DND-41 (cell line): ENCODE measurements around the gene CIITA.

Experiments
- ATAC-seq: fragments of 200-7000 bp; cut with Tn5 transposase; 3 replicates; pipeline ENCODE4 v1.9.1; 2021; ENCODE audit warnings: low read depth; ENCODE audit not compliant: insufficient read depth
- DNase-seq: peaks from one replicate; pipeline ENCODE4 v3.0.0-alpha.2; 2020
- H2AFZ ChIP-seq: 2 replicates; pipeline ENCODE4 v1.6.0; 2012; ENCODE audit warnings: low read depth, low read length
- H3K27ac ChIP-seq: 2 replicates; pipeline ENCODE4 v1.5.1; 2012; ENCODE audit warnings: low read length, inconsistent platforms
- H3K27me3 ChIP-seq: fragments of 200-600 bp; sonication (generic); 2 replicates; pipeline ENCODE4 v1.6.0; 2012; ENCODE audit warnings: low read length, mild to moderate bottlenecking, inconsistent platforms; ENCODE audit not compliant: insufficient read depth, poor library complexity
- H3K36me3 ChIP-seq: 2 replicates; pipeline ENCODE4 v1.5.1; 2012; ENCODE audit warnings: low read length, inconsistent platforms; ENCODE audit not compliant: insufficient read depth
- H3K4me1 ChIP-seq: 2 replicates; pipeline ENCODE4 v1.5.1; 2012; ENCODE audit warnings: mild to moderate bottlenecking, low read length; ENCODE audit not compliant: insufficient read depth
- H3K4me2 ChIP-seq: 2 replicates; pipeline ENCODE4 v1.6.0; 2012; ENCODE audit warnings: mild to moderate bottlenecking, moderate library complexity, low read length, inconsistent platforms; ENCODE audit not compliant: insufficient read depth
- H3K4me3 ChIP-seq, 2 experiments: fragments of 200-600 bp in 1 of 2; shearing (Covaris generic) in 1 of 2; 2 replicates each; pipeline ENCODE4 v1.5.1; 2012 to 2016; ENCODE audit warnings: inconsistent platforms in 2 of 2, low read length in 2 of 2, mild to moderate bottlenecking in 2 of 2, low read depth in 1 of 2, moderate library complexity in 1 of 2
- H3K79me2 ChIP-seq: 2 replicates; pipeline ENCODE4 v1.6.0; 2012; ENCODE audit warnings: low read length, inconsistent platforms; ENCODE audit not compliant: insufficient read depth
- H3K9ac ChIP-seq: 2 replicates; pipeline ENCODE4 v1.6.0; 2012; ENCODE audit warnings: low read depth, mild to moderate bottlenecking, inconsistent platforms, low read length, moderate library complexity
- H3K9me3 ChIP-seq: 2 replicates; pipeline ENCODE4 v1.5.1; 2012; ENCODE audit warnings: low read length, moderate library complexity, mild to moderate bottlenecking, inconsistent platforms; ENCODE audit not compliant: insufficient read depth, severe bottlenecking
- H4K20me1 ChIP-seq: 2 replicates; pipeline ENCODE4 v1.6.0; 2012; ENCODE audit warnings: low read length; ENCODE audit not compliant: insufficient read depth
- CTCF ChIP-seq: IDR thresholded peaks from 2 replicates; pipeline ENCODE4 v1.5.1; 2012; ENCODE audit warnings: borderline replicate concordance, low read length, moderate library complexity, mild to moderate bottlenecking; ENCODE audit not compliant: poor library complexity, severe bottlenecking; ENCODE audit errors: extremely low read depth
- EZH2 ChIP-seq: IDR thresholded peaks from 3 replicates; pipeline ENCODE4 v1.6.1; 2012; ENCODE audit warnings: borderline replicate concordance, low read depth, mild to moderate bottlenecking, moderate library complexity, low read length, inconsistent platforms; ENCODE audit not compliant: severe bottlenecking

Gene CIITA

GRCh38 chr16:10846213-10846998 lies 30.6 kb upstream of the CIITA start:
- Histone ChIP-seq H3K4me1 (no peaks in the 10 kb centered on the region), H3K27ac (no peak overlapping the region), H3K9me3 (no peaks in the 10 kb centered on the region), H2AFZ (no peak overlapping the region), H3K4me2 (no peak overlapping the region), H4K20me1 (no peaks in the 10 kb centered on the region), H3K9ac (no peak overlapping the region), H3K27me3 (peaks cover 4% of the 10 kb centered on the region), H3K4me3 (no peak overlapping the region), H3K79me2 (no peaks in the 10 kb centered on the region), H3K36me3 (no peaks in the 10 kb centered on the region)
- DNase-seq (no peak), ATAC-seq (no peak)
- TF ChIP-seq EZH2 = no peak
- no peak for TF ChIP-seq CTCF

- Histone ChIP-seq H3K4me1 (no peaks in the 10 kb centered on the region), H3K9me3 (no peaks in the 10 kb centered on the region), H3K36me3 (no peaks in the 10 kb centered on the region), H2AFZ (no peak overlapping the region), H3K4me3 (no peak overlapping the region), H3K9ac (no peak overlapping the region), H4K20me1 (no peaks in the 10 kb centered on the region), H3K27me3 (peaks cover 4% of the 10 kb centered on the region), H3K4me2 (no peak overlapping the region), H3K27ac (no peak overlapping the region), H3K79me2 (no peaks in the 10 kb centered on the region)
- TF ChIP-seq CTCF = no peak
- TF ChIP-seq EZH2 = no peak
- ATAC-seq (no peak), DNase-seq (no peak)
Observed at GRCh38 chr16:10847176-10847575, 29.8 kb upstream of the CIITA start.

- Histone ChIP-seq H3K4me1 (no peaks in the 10 kb centered on the region), H4K20me1 (no peaks in the 10 kb centered on the region), H3K4me3 (no peak overlapping the region), H3K27me3 (peaks cover 4% of the 10 kb centered on the region), H2AFZ (no peak overlapping the region), H3K79me2 (no peaks in the 10 kb centered on the region), H3K27ac (no peak overlapping the region), H3K9me3 (no peaks in the 10 kb centered on the region), H3K36me3 (no peaks in the 10 kb centered on the region), H3K4me2 (no peak overlapping the region), H3K9ac (no peak overlapping the region)
- no peak for TF ChIP-seq CTCF
- TF ChIP-seq EZH2 = no peak
- no peak for DNase-seq
- ATAC-seq = no peak
Observed at GRCh38 chr16:10849736-10850477, 27.1 kb upstream of the CIITA start.
